CD4-positive, alpha-beta T cell treated with Interleukin-17A for 1 hour (primary cell): ENCODE measurements around the gene IL10RA.
"Not testable (repeated sequence)": the region's sequence is repeated elsewhere in the genome, so short reads cannot be mapped to it uniquely, and the experiment has no call there.

Source experiments
- DNase-seq: peaks from one replicate; pipeline ENCODE4 v3.0.0-alpha.2; 2020

IL10RA gene

GRCh38 chr11:117985953-117986887 is at the start of gene IL10RA:
IL10RA (plus strand) TSS chr11:117986394; CDS start chr11:117986468, 74 bp downstream.
- DNase-seq, result peak; percentile 86

GRCh38 chr11:117936973-117937372 is 49.2 kb upstream of the IL10RA start:
- DNase-seq, result no peak

- DNase-seq, result no peak
These were observed 45.5 kb upstream of the IL10RA start for GRCh38 chr11:117940736-117941135.

- DNase-seq, result no peak
These were observed 45.0 kb upstream of the IL10RA start for GRCh38 chr11:117941163-117941707.

GRCh38 chr11:117941976-117942654 is 44.1 kb upstream of the IL10RA start:
- DNase-seq, result no peak

GRCh38 chr11:117944554-117944953 is 41.6 kb upstream of the IL10RA start:
- DNase-seq, result no peak

GRCh38 chr11:117945047-117945810 is 41.0 kb upstream of the IL10RA start:
- no peak for DNase-seq

GRCh38 chr11:117946156-117946841 is 39.9 kb upstream of the IL10RA start:
- DNase-seq, result no peak

GRCh38 chr11:117946842-117947526 is 39.2 kb upstream of the IL10RA start:
- peak; percentile 83 for DNase-seq

- not testable (repeated sequence) for DNase-seq
These were observed 38.4 kb upstream of the IL10RA start for GRCh38 chr11:117947751-117948150.

GRCh38 chr11:117948466-117948865 is 37.7 kb upstream of the IL10RA start:
- DNase-seq, result not testable (repeated sequence)

GRCh38 chr11:117949062-117949461 is 37.1 kb upstream of the IL10RA start:
- no peak for DNase-seq

GRCh38 chr11:117950301-117950700 is 35.9 kb upstream of the IL10RA start:
- DNase-seq, result peak; percentile 83

- DNase-seq, result peak; percentile 48
These were observed 34.9 kb upstream of the IL10RA start for GRCh38 chr11:117950993-117951961.

- peak; percentile 72 for DNase-seq
These were observed 33.0 kb upstream of the IL10RA start for GRCh38 chr11:117953024-117953671.

GRCh38 chr11:117958949-117959348 is 27.2 kb upstream of the IL10RA start:
- DNase-seq, result no peak

- no peak for DNase-seq
These were observed 26.6 kb upstream of the IL10RA start for GRCh38 chr11:117959438-117960149.

- DNase-seq, result no peak
These were observed 25.8 kb upstream of the IL10RA start for GRCh38 chr11:117960406-117960805.

GRCh38 chr11:117961896-117962295 is 24.3 kb upstream of the IL10RA start:
- DNase-seq, result no peak
